H1 (cell line): ENCODE data around the gene NUP107.

Source experiments
- CTCF ChIP-seq, 3 experiments: IDR thresholded peaks; 1 replicate in 2 of 3; 2 replicates in 1 of 3; pipeline versions ENCODE4 v1.5.1 to v1.6.1; 2011; ENCODE audit warnings: low read length in 3 of 3, mild to moderate bottlenecking in 3 of 3, inconsistent platforms in 2 of 3, low read depth in 1 of 3, moderate library complexity in 1 of 3; ENCODE audit not compliant: insufficient read depth in 1 of 3; ENCODE audit errors: control extremely low read depth in 1 of 3
- EZH2 ChIP-seq: fragments of 200-600 bp; sonication (generic); IDR thresholded peaks from 2 replicates; pipeline ENCODE4 v1.7.1; 2012; ENCODE audit warnings: low read depth, mild to moderate bottlenecking, moderate library complexity, low read length, inconsistent platforms; ENCODE audit not compliant: severe bottlenecking
- NANOG ChIP-seq: IDR thresholded peaks from 2 replicates; pipeline ENCODE4 v1.6.1; 2011; ENCODE audit warnings: low read length, low read depth, mild to moderate bottlenecking, inconsistent platforms; ENCODE audit not compliant: insufficient read depth, poor library complexity, severe bottlenecking
- PHF8 ChIP-seq: fragments of 200-600 bp; sonication (generic); conservative IDR thresholded peaks from 2 replicates; pipeline ENCODE4 v1.7.1; 2012; ENCODE audit warnings: low read depth, mild to moderate bottlenecking, inconsistent platforms, low read length, moderate library complexity
- RAD21 ChIP-seq, 2 experiments: IDR thresholded peaks in 1 of 2; conservative IDR thresholded peaks in 1 of 2; 2 replicates each; pipeline ENCODE4 v1.6.1; 2011; ENCODE audit warnings: low read depth in 2 of 2, low read length in 2 of 2, improper control_type of control experiment in 1 of 2, inconsistent platforms in 1 of 2, mild to moderate bottlenecking in 1 of 2, moderate library complexity in 1 of 2
- RBBP5 ChIP-seq: IDR thresholded peaks from 2 replicates; pipeline ENCODE4 v1.7.1; 2012; ENCODE audit warnings: low read depth, mild to moderate bottlenecking, inconsistent platforms, low read length, moderate library complexity, borderline replicate concordance
- RFX5 ChIP-seq: IDR thresholded peaks from 2 replicates; pipeline ENCODE4 v1.6.1; 2011; ENCODE audit warnings: low read depth, low read length, improper control_type of control experiment, borderline replicate concordance
- TAF1 ChIP-seq: IDR thresholded peaks from 2 replicates; pipeline ENCODE4 v1.6.1; 2011; ENCODE audit warnings: mild to moderate bottlenecking, low read depth, low read length
- TAF7 ChIP-seq: optimal IDR thresholded peaks from 2 replicates; pipeline ENCODE3; 2011; ENCODE audit warnings: low read depth, mild to moderate bottlenecking, inconsistent platforms, low read length, moderate library complexity, borderline replicate concordance
- TBP ChIP-seq: IDR thresholded peaks from 2 replicates; pipeline ENCODE4 v1.6.1; 2011; ENCODE audit warnings: low read depth, low read length, improper control_type of control experiment

GRCh38 chr12:68745376-68745903 is 58.7 kb downstream of the NUP107 start:
- TF ChIP-seq TAF1 (no peak), RAD21 (IDR thresholded peaks at IDR 0.05 in 1 of 2, conservative IDR thresholded peaks at IDR 0.05 in 1 of 2; ENCODE audit: low read depth in 2 of 2, low read length in 2 of 2) (no peak), TAF7 (no peak), RBBP5 (no peak), TBP (no peak), CTCF (IDR thresholded peaks at IDR 0.05; ENCODE audit: control extremely low read depth in 1 of 3, insufficient read depth in 1 of 3, low read depth in 1 of 3, low read length in 3 of 3) (no peak), PHF8 (no peak), NANOG (no peak), RFX5 (no peak), EZH2 (no peak)
